SU-DHL-6 (cell line): ENCODE measurements around the gene UBE3C.
"Not testable (repeated sequence)": the region's sequence is repeated elsewhere in the genome, so short reads cannot be mapped to it uniquely, and the experiment has no call there.

Source experiments
- H2AFZ ChIP-seq: fragments of 200-600 bp; sonication (generic); 2 replicates; pipeline ENCODE4 v1.6.1; 2014; ENCODE audit warnings: low read depth, mild to moderate bottlenecking, moderate library complexity, mixed read lengths, antibody characterized with exemption, low read length; ENCODE audit not compliant: severe bottlenecking
- H3F3A ChIP-seq: fragments of 200-600 bp; shearing (Covaris generic); 2 replicates; pipeline ENCODE4 v1.6.0; 2016; ENCODE audit warnings: antibody characterized with exemption, mild to moderate bottlenecking; ENCODE audit not compliant: insufficient read depth
- H3K27ac ChIP-seq: fragments of 200-600 bp; sonication (generic); 2 replicates; pipeline ENCODE4 v1.5.1; 2016; ENCODE audit warnings: low read depth, mild to moderate bottlenecking, low read length, moderate library complexity, mixed read lengths
- H3K27me3 ChIP-seq: fragments of 200-600 bp; sonication (generic), shearing (Covaris generic); 2 replicates; pipeline ENCODE4 v1.6.0; 2014; ENCODE audit warnings: mild to moderate bottlenecking, low read length
- H3K36me3 ChIP-seq: fragments of 200-600 bp; sonication (generic); 2 replicates; pipeline ENCODE4 v1.6.1; 2014; ENCODE audit warnings: mild to moderate bottlenecking, low read length, mixed read lengths
- H3K4me2 ChIP-seq: fragments of 300-600, 200-600 bp; shearing (Covaris generic), sonication (generic); 2 replicates; pipeline ENCODE4 v1.6.0; 2014; ENCODE audit warnings: low read length, low read depth, mild to moderate bottlenecking; ENCODE audit not compliant: poor library complexity, severe bottlenecking
- H3K4me3 ChIP-seq: fragments of 200-600 bp; sonication (generic); 2 replicates; pipeline ENCODE4 v1.5.1; 2014; ENCODE audit warnings: antibody characterized with exemption, low read length, mild to moderate bottlenecking, mixed read lengths; ENCODE audit not compliant: insufficient read depth, poor library complexity, severe bottlenecking
- H3K79me2 ChIP-seq: fragments of 200-600 bp; sonication (generic); 2 replicates; pipeline ENCODE4 v1.6.1; 2014; ENCODE audit warnings: mild to moderate bottlenecking, low read length, moderate library complexity; ENCODE audit not compliant: insufficient read depth
- H3K9ac ChIP-seq: fragments of 200-600 bp; sonication (generic); 2 replicates; pipeline ENCODE4 v1.7.0; 2014; ENCODE audit warnings: mild to moderate bottlenecking, low read length
- H3K9me2 ChIP-seq: fragments of 200-600 bp; sonication (generic); replicated peaks from 2 replicates; pipeline ENCODE4 v1.6.1; 2014; ENCODE audit warnings: low read length; ENCODE audit not compliant: insufficient read depth
- H3K9me3 ChIP-seq: fragments of 200-600 bp; sonication (generic); 2 replicates; pipeline ENCODE4 v1.6.1; 2014; ENCODE audit warnings: low read length, mixed read lengths; ENCODE audit not compliant: insufficient read depth
- H4K20me1 ChIP-seq: fragments of 200-600 bp; sonication (generic); 2 replicates; pipeline ENCODE4 v1.6.1; 2014; ENCODE audit warnings: low read depth, mild to moderate bottlenecking, antibody characterized with exemption, low read length, moderate library complexity, mixed read lengths
- CTCF ChIP-seq: fragments of 200-600 bp; sonication (generic); IDR thresholded peaks from one replicate; pipeline ENCODE4 v1.5.1; 2017; ENCODE audit warnings: antibody characterized with exemption, mild to moderate bottlenecking, low read length, moderate library complexity; ENCODE audit not compliant: insufficient read depth, poor library complexity, severe bottlenecking
- EZH2phosphoT487 ChIP-seq: fragments of 200-600 bp; sonication (generic), shearing (Covaris generic); conservative IDR thresholded peaks from 2 replicates; pipeline ENCODE4 v1.6.1; 2018; ENCODE audit warnings: mild to moderate bottlenecking, antibody characterized with exemption, low read length, moderate library complexity, mixed read lengths

The UBE3C gene

GRCh38 chr7:157096286-157097055, 42.3 kb upstream of the UBE3C start:
- Histone ChIP-seq H3K9me2 (no peaks in the 10 kb centered on the region), H2AFZ (no peak overlapping the region), H3K27me3 (no peaks in the 10 kb centered on the region), H3K4me3 (no peak overlapping the region), H3K79me2 (no peaks in the 10 kb centered on the region), H3K27ac (no peak overlapping the region), H3K9me3 (no peaks in the 10 kb centered on the region), H3K36me3 (no peaks in the 10 kb centered on the region), H3K9ac (no peak overlapping the region), H4K20me1 (no peaks in the 10 kb centered on the region), H3K4me2 (no peak overlapping the region), H3F3A (no peaks in the 10 kb centered on the region)
- TF ChIP-seq CTCF (no peak), EZH2phosphoT487 (no peak)

- TF ChIP-seq CTCF (no peak), EZH2phosphoT487 (no peak)
- no peak overlapping the region for H3K4me2 ChIP-seq
- no peak overlapping the region for H3K4me3 ChIP-seq
- H4K20me1 ChIP-seq: no peaks in the 10 kb centered on the region
- no peak overlapping the region for H3K27ac ChIP-seq
- no peak overlapping the region for H3K9ac ChIP-seq
- no peaks in the 10 kb centered on the region for H3K9me3 ChIP-seq
- no peaks in the 10 kb centered on the region for H3K9me2 ChIP-seq
- H3K36me3 ChIP-seq: no peaks in the 10 kb centered on the region
- H3K27me3 ChIP-seq: no peaks in the 10 kb centered on the region
- no peaks in the 10 kb centered on the region for H3F3A ChIP-seq
- no peaks in the 10 kb centered on the region for H3K79me2 ChIP-seq
- no peak overlapping the region for H2AFZ ChIP-seq
These were observed 41.7 kb upstream of the UBE3C start for GRCh38 chr7:157097056-157097329.

GRCh38 chr7:157097569-157097968, 41.2 kb upstream of the UBE3C start:
- no peaks in the 10 kb centered on the region for H4K20me1 ChIP-seq
- H3K27ac ChIP-seq: no peak overlapping the region
- no peaks in the 10 kb centered on the region for H3K9me2 ChIP-seq
- H3K4me2 ChIP-seq: no peak overlapping the region
- no peak overlapping the region for H3K4me3 ChIP-seq
- H3F3A ChIP-seq: no peaks in the 10 kb centered on the region
- no peaks in the 10 kb centered on the region for H3K36me3 ChIP-seq
- no peak overlapping the region for H2AFZ ChIP-seq
- H3K27me3 ChIP-seq: no peaks in the 10 kb centered on the region
- H3K79me2 ChIP-seq: no peaks in the 10 kb centered on the region
- no peaks in the 10 kb centered on the region for H3K9me3 ChIP-seq
- no peak for TF ChIP-seq EZH2phosphoT487
- TF ChIP-seq CTCF: no peak
- no peak overlapping the region for H3K9ac ChIP-seq

- H3K9me3 ChIP-seq, H3K4me2 ChIP-seq, H3K9me2 ChIP-seq, H4K20me1 ChIP-seq, H2AFZ ChIP-seq, H3F3A ChIP-seq, H3K36me3 ChIP-seq, H3K79me2 ChIP-seq, H3K27me3 ChIP-seq, H3K9ac ChIP-seq, H3K4me3 ChIP-seq, H3K27ac ChIP-seq: not testable (repeated sequence)
These were observed 38.7 kb upstream of the UBE3C start for GRCh38 chr7:157100005-157100404.

- H3K9ac ChIP-seq, H3K27me3 ChIP-seq, H4K20me1 ChIP-seq, H3K4me2 ChIP-seq, H3K9me2 ChIP-seq, H3K79me2 ChIP-seq, H3K27ac ChIP-seq, H3F3A ChIP-seq, H2AFZ ChIP-seq, H3K36me3 ChIP-seq, H3K4me3 ChIP-seq, H3K9me3 ChIP-seq: not testable (repeated sequence)
These were observed 35.1 kb upstream of the UBE3C start for GRCh38 chr7:157103641-157104040.
